GM23338 (cell line): ENCODE results near the gene NCLN.

Experiments
- CREB1 ChIP-seq: fragments of 250-450 bp; sonication (Bioruptor Pico); IDR thresholded peaks from 2 replicates; pipeline ENCODE4 v1.5.0; 2020; ENCODE audit warnings: low read depth, mild to moderate bottlenecking, moderate library complexity
- CTCF ChIP-seq, 2 experiments: fragments of 200-600 bp in 1 of 2; sonication (generic) in 1 of 2; conservative IDR thresholded peaks; 2 replicates each; pipeline versions ENCODE4 v1.5.1 to v1.6.1; 2016 to 2017; ENCODE audit warnings: antibody characterized with exemption in 2 of 2, low read depth in 2 of 2, mild to moderate bottlenecking in 2 of 2, moderate library complexity in 1 of 2
- EZH2 ChIP-seq: fragments of 200-600 bp; sonication (generic); IDR thresholded peaks from one replicate; pipeline ENCODE4 v1.8.0; 2017; ENCODE audit warnings: antibody characterized with exemption, mild to moderate bottlenecking, low read depth; ENCODE audit not compliant: unreplicated experiment
- EZH2phosphoT487 ChIP-seq: fragments of 200-600 bp; sonication (generic); IDR thresholded peaks from one replicate; pipeline ENCODE4 v1.8.1; 2018; ENCODE audit warnings: antibody characterized with exemption; ENCODE audit not compliant: unreplicated experiment
- JUNB ChIP-seq: IDR thresholded peaks from one replicate; pipeline ENCODE4 v1.6.1; 2016; ENCODE audit warnings: antibody characterized with exemption; ENCODE audit not compliant: unreplicated experiment
- NANOG ChIP-seq: IDR thresholded peaks from 2 replicates; pipeline ENCODE4 v1.6.1; 2016; ENCODE audit warnings: antibody characterized with exemption, borderline replicate concordance
- POLR2AphosphoS5 ChIP-seq: IDR thresholded peaks from 2 replicates; pipeline ENCODE4 v1.6.1; 2016; ENCODE audit warnings: antibody characterized with exemption, low read depth
- STAT1 ChIP-seq: IDR thresholded peaks from one replicate; pipeline ENCODE4 v1.6.1; 2016; ENCODE audit warnings: antibody characterized with exemption; ENCODE audit not compliant: unreplicated experiment
- ZNF114 ChIP-seq: fragments of 250-450 bp; sonication (Bioruptor Pico); IDR thresholded peaks from 2 replicates; pipeline ENCODE4 v1.5.0; 2020; ENCODE audit warnings: mild to moderate bottlenecking, moderate library complexity
- ZNF331 ChIP-seq: fragments of 250-450 bp; sonication (Bioruptor Pico); IDR thresholded peaks from 2 replicates; pipeline ENCODE4 v1.5.0; 2020; ENCODE audit warnings: low read depth, mild to moderate bottlenecking, moderate library complexity
- TF ChIP-seq, protein P1 (sequence below): IDR thresholded peaks from one replicate; pipeline ENCODE4 v1.6.1; 2018; ENCODE audit warnings: antibody characterized with exemption; ENCODE audit not compliant: unreplicated experiment
- TF ChIP-seq, protein P2 (sequence below): IDR thresholded peaks from 2 replicates; pipeline ENCODE4 v1.6.1; 2016; ENCODE audit warnings: antibody characterized with exemption

DNA sequence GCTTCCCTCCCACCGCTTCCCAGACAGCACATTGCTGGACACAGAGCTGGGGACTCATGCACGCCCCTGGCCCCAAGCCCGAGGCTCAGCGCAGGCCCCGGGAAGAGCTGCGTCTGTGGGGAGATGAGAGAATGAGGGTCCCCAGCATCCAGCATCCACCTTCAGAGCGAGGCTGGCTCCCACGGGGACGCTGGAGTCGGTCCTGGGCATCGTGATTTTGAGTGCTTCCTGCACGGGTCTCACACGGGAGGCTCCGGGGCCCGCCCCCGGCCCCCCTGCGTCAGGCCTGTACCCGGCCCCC is 4.7 kb downstream of the NCLN start:
- TF ChIP-seq CREB1, result no peak
- no peak for TF ChIP-seq POLR2AphosphoS5
- TF ChIP-seq CTCF (conservative IDR thresholded peaks at IDR 0.05; ENCODE audit: low read depth in 2 of 2), result no peak
- no peak for TF ChIP-seq EZH2phosphoT487
- TF ChIP-seq EZH2, result no peak
- no peak for TF ChIP-seq ZNF114 (CRISPR knock-in tag)
- TF ChIP-seq, protein P1, sequence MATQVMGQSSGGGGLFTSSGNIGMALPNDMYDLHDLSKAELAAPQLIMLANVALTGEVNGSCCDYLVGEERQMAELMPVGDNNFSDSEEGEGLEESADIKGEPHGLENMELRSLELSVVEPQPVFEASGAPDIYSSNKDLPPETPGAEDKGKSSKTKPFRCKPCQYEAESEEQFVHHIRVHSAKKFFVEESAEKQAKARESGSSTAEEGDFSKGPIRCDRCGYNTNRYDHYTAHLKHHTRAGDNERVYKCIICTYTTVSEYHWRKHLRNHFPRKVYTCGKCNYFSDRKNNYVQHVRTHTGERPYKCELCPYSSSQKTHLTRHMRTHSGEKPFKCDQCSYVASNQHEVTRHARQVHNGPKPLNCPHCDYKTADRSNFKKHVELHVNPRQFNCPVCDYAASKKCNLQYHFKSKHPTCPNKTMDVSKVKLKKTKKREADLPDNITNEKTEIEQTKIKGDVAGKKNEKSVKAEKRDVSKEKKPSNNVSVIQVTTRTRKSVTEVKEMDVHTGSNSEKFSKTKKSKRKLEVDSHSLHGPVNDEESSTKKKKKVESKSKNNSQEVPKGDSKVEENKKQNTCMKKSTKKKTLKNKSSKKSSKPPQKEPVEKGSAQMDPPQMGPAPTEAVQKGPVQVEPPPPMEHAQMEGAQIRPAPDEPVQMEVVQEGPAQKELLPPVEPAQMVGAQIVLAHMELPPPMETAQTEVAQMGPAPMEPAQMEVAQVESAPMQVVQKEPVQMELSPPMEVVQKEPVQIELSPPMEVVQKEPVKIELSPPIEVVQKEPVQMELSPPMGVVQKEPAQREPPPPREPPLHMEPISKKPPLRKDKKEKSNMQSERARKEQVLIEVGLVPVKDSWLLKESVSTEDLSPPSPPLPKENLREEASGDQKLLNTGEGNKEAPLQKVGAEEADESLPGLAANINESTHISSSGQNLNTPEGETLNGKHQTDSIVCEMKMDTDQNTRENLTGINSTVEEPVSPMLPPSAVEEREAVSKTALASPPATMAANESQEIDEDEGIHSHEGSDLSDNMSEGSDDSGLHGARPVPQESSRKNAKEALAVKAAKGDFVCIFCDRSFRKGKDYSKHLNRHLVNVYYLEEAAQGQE, result no peak
- TF ChIP-seq NANOG, result no peak
- TF ChIP-seq JUNB, result no peak
- TF ChIP-seq STAT1, result no peak
- TF ChIP-seq, protein P2, sequence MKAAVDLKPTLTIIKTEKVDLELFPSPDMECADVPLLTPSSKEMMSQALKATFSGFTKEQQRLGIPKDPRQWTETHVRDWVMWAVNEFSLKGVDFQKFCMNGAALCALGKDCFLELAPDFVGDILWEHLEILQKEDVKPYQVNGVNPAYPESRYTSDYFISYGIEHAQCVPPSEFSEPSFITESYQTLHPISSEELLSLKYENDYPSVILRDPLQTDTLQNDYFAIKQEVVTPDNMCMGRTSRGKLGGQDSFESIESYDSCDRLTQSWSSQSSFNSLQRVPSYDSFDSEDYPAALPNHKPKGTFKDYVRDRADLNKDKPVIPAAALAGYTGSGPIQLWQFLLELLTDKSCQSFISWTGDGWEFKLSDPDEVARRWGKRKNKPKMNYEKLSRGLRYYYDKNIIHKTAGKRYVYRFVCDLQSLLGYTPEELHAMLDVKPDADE, result no peak
- TF ChIP-seq ZNF331 (CRISPR knock-in tag), result no peak
